CD4-positive, alpha-beta T cell treated with Interleukin-6 for 4 hours (primary cell): ENCODE measurements around the gene ATG7.

ENCODE experiments used
- DNase-seq: peaks from one replicate; pipeline ENCODE4 v3.0.0-alpha.2; 2020; ENCODE audit warnings: mixed read lengths

Gene ATG7, protein sequence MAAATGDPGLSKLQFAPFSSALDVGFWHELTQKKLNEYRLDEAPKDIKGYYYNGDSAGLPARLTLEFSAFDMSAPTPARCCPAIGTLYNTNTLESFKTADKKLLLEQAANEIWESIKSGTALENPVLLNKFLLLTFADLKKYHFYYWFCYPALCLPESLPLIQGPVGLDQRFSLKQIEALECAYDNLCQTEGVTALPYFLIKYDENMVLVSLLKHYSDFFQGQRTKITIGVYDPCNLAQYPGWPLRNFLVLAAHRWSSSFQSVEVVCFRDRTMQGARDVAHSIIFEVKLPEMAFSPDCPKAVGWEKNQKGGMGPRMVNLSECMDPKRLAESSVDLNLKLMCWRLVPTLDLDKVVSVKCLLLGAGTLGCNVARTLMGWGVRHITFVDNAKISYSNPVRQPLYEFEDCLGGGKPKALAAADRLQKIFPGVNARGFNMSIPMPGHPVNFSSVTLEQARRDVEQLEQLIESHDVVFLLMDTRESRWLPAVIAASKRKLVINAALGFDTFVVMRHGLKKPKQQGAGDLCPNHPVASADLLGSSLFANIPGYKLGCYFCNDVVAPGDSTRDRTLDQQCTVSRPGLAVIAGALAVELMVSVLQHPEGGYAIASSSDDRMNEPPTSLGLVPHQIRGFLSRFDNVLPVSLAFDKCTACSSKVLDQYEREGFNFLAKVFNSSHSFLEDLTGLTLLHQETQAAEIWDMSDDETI

DNA sequence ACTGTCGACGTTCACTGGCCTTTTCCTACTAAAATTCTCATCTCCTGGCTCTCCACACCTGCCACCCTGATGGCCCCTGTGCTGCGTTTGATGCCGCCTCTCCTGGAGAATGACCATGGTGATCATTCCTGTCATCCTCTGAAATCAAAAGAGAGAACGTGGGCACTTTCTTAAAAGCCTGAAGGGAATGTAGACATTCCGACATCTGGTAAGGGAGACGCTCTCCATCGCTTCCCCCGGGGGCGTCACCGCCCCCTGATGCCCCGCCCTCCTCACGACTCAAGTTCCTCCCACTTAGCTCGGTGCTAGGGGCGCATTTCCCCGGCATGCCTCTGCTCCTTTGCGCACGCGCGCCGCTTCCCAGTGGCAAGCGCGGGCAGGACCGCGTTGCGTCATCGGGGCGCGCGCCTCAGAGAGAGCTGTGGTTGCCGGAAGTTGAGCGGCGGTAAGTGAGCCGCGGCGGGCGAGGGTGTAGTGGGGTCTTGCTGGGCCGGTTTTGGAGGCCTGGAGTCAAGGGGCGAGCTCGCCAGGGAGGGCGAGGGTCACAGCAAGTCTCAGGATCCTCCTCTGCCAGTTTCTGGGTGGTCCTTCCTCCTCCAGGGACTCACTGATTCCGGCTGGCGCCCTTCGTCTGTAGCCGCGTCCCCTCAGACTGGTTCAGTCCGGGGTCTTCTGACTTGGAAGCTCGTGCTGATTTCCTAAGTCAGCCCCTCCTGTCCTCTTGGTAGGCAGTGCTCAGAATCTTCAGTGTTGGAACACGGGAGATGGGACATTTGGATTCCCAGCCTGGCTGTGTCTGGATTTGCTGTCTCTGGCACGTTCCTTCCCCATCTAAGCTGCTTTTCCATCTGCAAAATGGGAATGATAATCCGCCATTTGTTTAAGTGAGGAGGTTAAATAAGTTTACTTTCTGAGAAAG is at the start of gene ATG7:
ATG7 (plus strand) TSS at position 412 of the 919 bp plus-strand sequence. CDS start 26,299 bp downstream, outside the sequence.
- DNase-seq: peak; percentile 99

DNA sequence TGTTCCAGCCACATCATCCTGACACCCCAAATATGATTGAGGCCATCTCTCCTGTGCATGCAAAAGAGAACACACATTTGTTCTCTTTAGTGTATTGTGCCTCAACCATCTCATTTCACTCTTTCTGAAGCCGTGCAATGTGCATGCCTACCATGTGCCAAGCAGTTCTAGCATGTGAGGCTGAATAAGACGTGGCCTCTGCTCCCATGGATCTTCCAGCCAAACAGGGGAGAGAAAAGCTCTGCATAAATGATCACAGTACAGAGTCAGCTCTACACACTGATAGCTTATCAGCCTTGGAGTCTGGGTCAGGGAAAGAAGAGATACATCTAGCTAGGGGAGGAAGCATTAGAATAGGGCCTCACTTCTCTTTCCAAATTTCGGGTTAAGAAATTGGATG is 48.2 kb upstream of the ATG7 start:
- DNase-seq: no peak

DNA sequence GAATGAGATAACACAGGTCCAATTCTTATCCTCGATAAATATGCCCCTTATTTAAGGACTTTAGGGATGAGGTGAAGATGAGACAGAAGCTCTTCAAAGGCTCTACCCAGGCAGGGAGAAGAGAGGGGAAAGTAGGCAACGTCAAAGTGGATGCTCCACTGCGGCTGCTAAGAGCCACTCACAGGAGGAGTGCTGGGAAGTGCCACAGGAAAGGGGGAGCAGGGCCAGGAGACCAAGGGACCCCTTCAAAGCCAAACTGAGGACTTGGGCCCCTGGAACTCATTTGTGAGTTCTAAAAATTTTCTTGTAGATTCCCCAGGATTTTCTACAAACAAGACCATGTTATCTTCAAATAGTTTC is 47.3 kb upstream of the ATG7 start:
- DNase-seq: no peak

DNA sequence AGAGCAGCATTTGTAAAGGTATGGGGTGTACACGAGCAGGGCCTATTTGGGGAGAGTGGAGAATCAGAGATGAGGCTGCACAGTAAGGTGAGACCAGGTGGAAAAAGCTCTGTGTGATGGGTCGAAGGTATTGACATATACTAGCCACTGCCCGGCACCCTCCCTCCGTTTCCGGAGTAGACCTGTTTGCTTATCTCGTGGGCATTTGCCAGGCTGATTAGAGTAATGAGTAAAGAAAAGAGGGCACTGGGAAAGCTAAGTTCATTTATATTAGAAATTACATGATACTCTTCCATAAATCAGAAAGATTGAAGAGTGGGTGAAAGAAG is 46.2 kb upstream of the ATG7 start:
- DNase-seq: no peak

DNA sequence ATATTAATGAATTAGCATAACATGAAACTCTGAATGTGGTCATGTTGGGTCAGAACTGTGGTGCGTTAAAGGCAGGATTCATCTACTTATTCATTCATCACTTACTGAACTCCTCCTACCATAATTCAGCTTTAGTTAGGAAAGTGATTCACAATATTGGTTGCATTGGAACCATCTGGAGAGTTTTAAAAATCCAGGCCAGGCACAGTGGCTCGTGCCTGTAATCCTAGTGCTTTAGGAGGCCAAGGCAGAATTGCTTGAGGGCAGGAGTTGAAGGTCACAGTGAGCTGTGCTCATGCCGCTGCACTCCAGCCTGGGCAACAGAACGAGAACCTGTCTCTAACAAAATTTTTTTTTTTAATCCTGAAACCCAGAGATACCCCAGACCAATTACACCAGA is 44.2 kb upstream of the ATG7 start:
- DNase-seq: no peak

DNA sequence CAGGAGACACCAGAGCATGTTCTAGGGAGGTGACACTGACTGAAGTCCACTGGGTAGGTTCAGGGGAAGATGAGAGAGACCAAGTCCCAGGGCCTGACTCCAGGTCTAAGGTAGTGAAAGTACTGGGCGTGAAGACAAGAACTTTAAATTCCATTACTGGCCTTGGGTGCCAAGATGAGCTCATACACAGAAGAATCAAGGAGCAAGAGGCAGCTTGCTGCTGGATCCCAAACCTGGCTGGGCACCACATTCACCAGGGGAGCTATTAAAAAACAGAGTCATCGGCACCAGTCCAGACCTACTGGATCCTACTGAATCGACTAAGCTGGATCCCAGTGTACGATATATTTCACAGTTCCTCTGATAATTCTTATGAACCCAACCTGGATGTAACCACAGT is 42.1 kb upstream of the ATG7 start:
- DNase-seq: no peak

DNA sequence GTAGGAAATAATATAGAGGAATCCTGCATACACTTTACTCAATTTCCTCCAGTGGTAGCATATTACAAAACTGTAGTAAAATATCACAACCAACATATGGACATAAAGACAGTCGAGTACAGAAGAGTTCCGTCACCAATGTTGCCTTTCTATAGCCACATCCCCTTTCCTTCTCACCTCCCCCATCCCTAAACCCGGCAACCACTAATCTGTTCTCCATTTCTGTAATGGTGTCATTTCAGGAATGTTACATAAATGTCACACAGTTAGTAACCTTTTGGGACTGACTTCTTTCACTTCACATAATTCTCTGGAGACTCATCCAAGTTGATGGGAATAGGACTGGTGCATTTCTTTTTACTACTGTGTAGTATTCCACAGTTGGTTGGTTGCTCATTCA is 41.4 kb upstream of the ATG7 start:
- DNase-seq: no peak

DNA sequence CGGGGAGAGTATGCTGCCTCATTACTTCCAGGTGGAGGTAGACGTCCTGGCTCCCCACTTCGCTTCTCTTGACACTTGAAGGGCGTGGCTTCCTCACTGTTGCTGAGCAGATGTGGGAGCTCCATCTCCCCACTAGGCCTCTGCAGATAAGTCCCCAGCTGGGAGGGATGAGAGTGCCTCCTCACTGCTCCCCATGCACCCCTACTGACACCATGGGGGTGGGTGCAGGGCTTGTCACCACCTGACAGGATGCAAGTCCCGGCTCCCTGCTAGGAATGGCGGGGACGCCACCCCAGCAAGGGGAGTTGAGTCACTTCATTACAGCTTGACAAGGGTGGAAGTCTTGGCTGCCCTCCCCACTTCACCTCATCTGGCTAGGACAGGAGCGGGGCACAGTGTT is 36.8 kb upstream of the ATG7 start:
- DNase-seq: no peak

DNA sequence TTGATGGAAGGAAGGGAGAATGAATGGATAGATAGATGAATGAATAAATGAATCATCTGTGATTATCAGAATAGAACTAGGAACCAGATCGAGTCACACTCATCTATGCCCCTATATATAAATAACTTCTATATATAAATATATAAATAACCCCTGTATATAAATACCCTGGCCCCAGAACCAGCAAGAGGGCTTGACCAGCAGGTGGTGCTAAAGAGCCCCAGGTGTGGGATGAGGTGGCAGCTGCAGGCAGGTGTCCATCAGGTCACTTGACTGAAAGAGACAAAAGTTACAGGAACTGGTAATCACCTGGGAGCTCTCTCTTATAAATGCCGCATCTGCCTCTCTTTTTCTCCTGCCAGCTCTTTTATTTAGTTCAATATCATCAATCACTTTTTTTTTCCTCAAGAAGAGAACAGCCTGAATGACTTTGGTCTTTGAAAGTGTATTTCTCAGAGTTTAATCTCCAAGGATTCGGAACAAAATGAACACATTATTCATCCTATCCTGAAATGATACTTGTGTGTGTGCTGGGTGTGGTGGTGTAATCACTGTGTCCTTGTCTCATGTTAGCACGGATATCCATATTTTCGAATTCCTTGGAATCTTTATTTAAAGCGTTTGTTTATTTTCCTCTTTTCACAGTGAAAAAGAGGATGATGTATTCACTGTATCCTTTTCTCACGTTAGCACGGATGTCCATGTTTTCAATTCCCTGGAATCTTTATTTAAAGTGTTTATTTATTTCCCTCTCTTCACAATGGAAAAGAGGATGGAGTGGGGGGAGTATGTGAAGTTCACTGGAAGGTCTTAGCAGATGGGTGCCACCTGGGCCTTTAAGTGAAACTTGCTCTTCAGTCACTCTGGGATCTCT is 35.4 kb upstream of the ATG7 start:
- peak; percentile 84 for DNase-seq

DNA sequence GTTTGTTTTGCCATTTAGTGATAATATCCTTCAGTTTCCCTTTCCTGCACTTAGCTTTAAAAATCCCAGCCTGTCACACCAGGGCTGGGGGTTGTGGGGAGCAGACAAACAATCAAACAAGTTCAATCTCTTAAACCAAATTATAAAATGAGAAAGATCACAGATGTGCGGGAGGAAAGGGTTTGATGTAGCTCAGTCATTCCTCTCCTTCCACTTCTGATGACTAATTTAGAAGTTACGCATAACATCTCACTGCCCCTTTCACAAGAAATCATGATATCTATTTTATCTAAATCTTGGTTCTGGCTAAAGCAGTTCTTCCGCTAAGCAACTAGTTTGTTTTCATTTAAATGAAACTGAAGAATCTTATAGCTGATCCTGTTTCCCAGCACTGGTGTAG is 34.1 kb upstream of the ATG7 start:
- DNase-seq: no peak

DNA sequence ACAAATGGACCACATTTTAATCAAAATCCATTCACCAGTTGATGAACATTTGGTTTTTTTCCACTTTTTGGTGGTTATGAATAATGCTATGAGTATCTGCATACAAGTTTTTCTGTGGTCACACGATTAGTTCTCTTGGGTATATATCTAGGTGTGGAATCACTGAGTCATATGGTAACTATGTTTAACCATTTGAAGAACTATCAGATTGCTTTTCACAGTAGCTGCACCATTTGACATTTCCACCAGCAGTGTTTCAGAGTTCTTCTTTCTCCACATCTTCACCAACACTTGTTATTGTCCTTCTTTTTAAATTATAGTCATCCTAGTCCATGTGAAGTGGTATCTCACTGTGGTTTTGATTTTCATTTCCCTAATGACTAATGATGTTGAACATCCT is 33.3 kb upstream of the ATG7 start:
- no peak for DNase-seq

DNA sequence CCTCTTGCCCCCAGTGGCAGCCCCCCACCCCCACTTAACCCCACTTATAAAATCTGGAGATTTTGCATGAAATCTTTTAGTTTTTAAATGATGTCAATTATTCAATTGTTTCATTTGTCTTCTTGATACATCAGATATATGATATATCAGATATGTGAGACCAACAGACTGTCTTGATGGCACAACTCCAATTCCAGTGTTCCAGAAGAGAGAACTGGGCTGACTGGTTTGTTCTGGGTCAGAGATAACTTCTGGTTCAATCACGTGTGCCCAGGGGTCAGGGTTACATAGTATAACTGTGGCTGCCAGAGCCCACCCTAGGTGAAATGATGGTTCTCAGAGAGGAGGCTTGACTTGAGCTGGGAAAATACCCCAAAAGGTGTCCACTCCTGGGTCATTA is 32.4 kb upstream of the ATG7 start:
- DNase-seq: no peak

DNA sequence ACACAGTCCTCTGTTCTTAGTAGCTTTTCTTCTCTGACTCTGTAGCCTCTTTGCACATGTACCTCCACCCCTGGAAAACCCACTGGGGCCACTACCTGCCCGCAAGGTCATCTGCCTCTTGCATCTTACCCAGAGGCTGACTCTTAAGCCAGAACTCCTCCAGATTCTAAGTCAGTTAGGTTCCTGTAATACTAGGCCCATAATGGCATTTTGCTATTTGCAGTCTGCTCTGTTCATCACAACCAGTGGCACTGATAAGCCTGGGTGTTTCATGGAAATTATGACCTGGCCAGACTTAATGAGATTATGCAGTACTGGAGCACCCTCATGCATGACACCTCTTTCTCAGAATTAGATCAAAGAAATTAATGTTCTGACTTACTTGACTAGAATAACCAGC is 31.7 kb upstream of the ATG7 start:
- no peak for DNase-seq

DNA sequence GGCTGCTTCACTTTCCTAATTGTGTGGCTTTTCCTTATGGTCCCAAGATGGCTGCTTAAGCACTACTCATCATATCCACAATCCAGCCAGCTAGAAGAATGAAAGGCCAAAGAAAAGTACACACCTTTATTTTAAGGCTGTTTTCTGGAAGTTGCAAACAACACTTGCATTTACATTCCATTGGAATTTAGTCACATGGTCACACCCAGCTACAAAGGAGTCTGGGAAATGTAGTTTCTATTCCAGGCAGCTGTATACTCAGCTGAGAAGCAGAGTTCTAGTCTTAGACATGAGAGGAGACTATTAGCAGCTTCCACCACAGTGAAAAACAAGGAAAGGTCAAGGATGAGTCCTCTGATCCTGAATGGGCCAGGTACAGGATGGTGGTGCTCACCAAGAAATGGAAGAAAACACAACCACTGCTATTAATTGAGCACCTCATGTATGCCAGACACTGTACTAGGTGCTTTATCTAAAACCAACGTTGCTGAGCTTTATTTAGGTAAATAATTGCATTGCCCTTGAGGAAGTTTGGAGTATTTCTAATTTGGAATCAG is 28.0 kb upstream of the ATG7 start:
- no peak for DNase-seq

DNA sequence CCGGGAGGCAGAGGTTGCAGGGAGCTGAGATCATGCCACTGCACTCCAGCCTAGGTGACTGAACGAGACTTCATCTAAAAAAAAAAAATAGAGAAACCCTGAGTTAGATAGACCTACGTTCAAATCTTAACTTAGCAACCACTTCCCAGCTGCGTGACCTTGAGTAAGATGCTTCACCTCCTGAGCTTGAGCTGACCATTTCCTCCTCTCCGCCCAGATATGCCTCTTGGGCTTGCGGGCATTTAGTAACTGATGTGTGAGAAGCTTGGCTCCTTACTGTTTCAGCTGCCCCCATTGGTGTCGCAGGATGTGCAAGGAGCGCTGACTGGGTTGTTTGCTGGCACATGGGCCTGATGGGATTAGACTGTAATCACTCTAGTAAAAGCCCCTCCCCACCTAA is 26.9 kb upstream of the ATG7 start:
- DNase-seq: no peak

DNA sequence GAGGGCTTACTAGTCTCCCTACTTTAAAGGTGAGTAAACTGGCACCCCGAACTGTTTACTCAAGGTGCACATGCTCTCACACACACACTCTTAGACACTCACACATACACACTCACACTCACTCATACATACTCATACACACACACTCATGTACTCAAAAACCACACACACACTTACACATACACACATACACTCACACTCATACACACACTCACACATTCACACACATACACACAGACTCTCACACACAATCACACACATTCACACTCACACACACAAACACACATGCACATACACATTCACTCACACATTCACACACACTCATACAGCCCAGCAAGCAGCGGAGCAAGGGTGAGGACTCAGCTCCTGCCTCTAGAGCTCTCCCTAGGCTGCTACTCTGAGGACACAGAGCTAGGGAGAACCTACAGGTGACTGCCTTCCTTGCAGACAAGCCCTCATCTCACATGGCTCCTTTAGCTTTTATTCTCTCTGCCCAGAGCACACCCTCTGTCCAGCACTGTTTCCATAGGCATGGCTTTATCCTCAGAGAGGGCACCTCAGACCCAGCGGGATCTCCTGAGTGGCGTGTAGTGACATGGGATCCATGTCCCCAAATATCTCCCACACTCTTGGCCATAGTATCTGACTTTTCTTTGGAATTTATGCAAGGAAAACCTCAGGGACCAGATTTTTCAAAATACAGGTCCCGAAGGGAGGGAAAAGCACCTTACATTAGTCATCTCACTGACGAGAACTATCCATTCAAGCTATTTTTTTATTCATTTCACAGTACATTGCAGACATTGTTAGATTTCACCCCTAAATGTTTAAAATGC is 26.2 kb upstream of the ATG7 start:
- DNase-seq: no peak

DNA sequence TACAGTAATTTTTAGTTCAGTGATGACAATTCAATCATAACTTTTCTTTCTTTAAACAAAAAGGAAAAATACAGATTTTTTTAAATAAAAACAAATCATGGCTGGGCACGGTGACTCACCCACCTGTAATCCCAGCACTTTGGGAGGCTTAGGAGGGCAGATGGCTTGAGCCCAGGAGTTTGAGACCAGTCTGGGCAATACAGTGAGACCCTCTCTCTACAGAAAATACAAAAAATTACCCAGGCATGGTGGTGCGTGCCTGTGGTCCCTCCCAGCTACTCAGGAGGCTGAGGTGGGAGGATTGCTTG is 25.6 kb upstream of the ATG7 start:
- DNase-seq: no peak

DNA sequence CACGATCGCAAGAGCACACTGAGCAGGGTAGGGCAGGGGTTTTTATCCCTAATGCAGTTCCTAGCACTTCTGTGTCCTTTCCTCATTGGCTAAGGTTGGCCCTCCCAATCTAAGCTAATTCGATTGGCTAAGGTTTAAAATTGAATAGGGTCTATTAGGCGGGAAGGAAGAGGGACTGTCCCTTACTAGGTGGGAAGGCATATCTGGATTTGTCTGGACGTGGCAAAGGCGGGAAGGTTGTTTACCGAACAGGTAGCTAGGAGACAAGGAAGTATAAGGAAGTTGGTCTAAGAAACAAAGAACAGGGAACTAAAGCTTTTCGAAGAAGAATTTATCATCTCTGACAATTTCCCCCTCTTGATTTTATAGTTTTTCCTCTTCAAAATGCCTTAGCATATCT is 24.8 kb upstream of the ATG7 start:
- no peak for DNase-seq

DNA sequence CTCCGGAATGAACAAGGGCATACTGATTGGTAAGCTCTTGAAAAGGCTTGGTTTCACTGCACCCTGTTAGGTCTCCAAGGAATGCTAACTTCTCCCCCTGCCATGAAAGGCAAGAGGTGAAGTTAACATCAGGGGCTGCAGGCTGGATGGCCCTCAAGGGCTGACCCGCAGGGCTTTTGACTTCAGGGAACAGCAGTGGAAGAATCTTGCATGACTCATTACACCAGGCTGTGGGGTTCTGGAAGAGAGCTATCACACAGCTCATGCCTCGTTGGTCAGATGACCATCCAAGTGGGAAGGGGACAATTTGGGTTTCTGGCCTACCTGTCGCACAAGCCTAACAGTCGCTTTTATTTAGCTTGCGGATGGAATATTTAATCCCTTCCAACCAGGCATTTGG is 23.6 kb upstream of the ATG7 start:
- DNase-seq: no peak

DNA sequence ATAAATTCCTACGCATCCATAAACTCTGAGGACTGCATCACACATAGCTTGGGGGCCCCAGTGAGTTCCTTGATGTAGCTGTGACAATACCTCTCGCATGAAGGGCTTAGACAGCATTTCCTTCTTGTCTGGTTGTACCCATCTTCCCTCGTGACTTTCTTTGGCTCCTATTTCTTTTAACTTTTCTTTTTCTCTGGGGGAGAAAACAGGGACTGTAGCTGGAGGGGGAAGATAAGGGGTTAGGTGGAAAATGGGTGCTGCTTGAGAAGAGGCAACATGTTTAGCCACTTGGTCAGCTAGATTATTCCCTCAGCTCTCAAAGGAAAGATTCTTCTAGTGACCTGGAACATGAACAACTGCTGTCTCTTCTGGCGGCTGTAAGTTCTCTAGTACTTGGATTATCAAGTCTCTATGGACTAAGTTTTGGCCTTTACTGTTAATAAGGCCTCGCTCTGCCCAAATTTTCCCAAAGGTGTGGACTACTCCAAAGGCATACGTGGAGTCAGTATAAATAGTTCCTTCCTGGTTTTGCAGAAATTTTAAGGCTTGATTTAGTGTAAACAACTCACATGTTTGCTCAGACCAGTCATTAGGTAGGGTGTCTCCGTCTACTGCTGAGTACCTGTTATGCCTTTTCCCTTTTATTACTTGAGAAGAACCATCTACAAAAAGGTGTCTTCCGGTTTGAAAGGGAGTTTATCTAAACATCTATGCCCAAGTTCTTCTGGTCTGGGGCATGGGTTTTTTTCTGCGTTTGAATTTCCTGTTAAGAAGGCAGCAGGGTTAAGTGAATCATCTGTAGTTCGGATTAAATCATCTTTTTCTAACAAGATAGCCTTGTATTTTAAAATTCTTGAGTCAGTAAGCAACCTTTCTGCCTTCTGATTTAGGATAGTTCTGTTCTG is 21.0 kb upstream of the ATG7 start:
- peak; percentile 11 for DNase-seq

DNA sequence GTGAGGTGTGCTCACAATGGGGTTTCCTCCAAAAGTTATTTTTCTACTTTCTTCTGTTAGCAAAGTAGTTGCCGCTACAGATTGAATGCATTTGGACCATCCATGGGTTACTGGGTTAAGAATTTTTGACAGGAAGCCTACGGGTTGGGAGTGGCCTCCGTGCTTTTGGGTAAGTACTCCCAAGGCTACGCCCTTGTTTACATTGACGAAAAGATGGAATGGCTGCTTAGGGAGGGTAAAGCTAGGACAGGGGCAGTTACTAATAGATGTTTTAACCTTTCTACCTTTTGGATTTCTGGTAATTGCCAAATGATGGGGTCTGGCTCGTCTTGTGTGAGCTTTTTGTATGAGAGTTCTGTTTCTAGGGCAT is 20.4 kb upstream of the ATG7 start:
- DNase-seq: no peak
